Endodermal cell (in vitro differentiated cells): Measurements from ENCODE around the gene VAV1. TPM values are rescaled to one million over a fixed set of nuclear protein-coding genes. Genes with fewer than 3 reads are reported as not detected.

Experiments used
- DNase-seq: peaks from one replicate; pipeline ENCODE4 v3.0.0-alpha.2; 2017
- H3K27ac ChIP-seq: 2 replicates; pipeline ENCODE4 v1.5.1; 2013; ENCODE audit warnings: mild to moderate bottlenecking, low read depth, low read length, moderate library complexity
- H3K27me3 ChIP-seq: 2 replicates; pipeline ENCODE4 v1.6.1; 2013; ENCODE audit warnings: mild to moderate bottlenecking, low read length, moderate library complexity; ENCODE audit not compliant: insufficient read depth, control insufficient read depth, poor library complexity, severe bottlenecking
- H3K36me3 ChIP-seq: 2 replicates; pipeline ENCODE4 v1.7.0; 2013; ENCODE audit warnings: mild to moderate bottlenecking, low read length, moderate library complexity; ENCODE audit not compliant: control insufficient read depth, insufficient read depth
- H3K4me1 ChIP-seq: one replicate; pipeline ENCODE4 v1.7.0; 2013; ENCODE audit warnings: low read length; ENCODE audit not compliant: control insufficient read depth, insufficient read depth
- H3K4me3 ChIP-seq: 2 replicates; pipeline ENCODE4 v1.5.1; 2013; ENCODE audit warnings: mild to moderate bottlenecking, low read length, moderate library complexity
- H3K9ac ChIP-seq: 2 replicates; pipeline ENCODE4 v1.6.1; 2013; ENCODE audit warnings: mild to moderate bottlenecking, low read length, moderate library complexity; ENCODE audit not compliant: poor library complexity, severe bottlenecking; ENCODE audit errors: extremely low read depth
- H3K9me3 ChIP-seq: 2 replicates; pipeline ENCODE4 v1.6.1; 2013; ENCODE audit warnings: mild to moderate bottlenecking, low read length, moderate library complexity; ENCODE audit not compliant: control insufficient read depth
- H3K27ac Mint-ChIP-seq: 2 replicates; pipeline ENCODE4 v1.8.0; 2020; ENCODE audit warnings: mixed read lengths
- H3K27me3 Mint-ChIP-seq: 2 replicates; pipeline ENCODE4 v1.8.0; 2021; ENCODE audit warnings: mild to moderate bottlenecking, mixed read lengths; ENCODE audit not compliant: insufficient read depth
- H3K36me3 Mint-ChIP-seq: 2 replicates; pipeline ENCODE4 v1.8.0; 2020; ENCODE audit warnings: low read depth, mixed read lengths
- H3K4me1 Mint-ChIP-seq: 2 replicates; pipeline ENCODE4 v1.8.0; 2020; ENCODE audit warnings: mixed read lengths
- H3K4me3 Mint-ChIP-seq: 2 replicates; pipeline ENCODE4 v1.8.0; 2020; ENCODE audit warnings: mild to moderate bottlenecking, moderate library complexity, mixed read lengths
- H3K9me3 Mint-ChIP-seq: 2 replicates; pipeline ENCODE4 v1.8.0; 2020; ENCODE audit warnings: mild to moderate bottlenecking, mixed read lengths
- CTCF ChIP-seq: fragments of 200-600 bp; sonication (generic); conservative IDR thresholded peaks from 2 replicates; pipeline ENCODE4 v1.5.0; 2021; ENCODE audit warnings: antibody characterized with exemption, mild to moderate bottlenecking
- WGBS, 2 experiments: methylation state at CpG; one replicate each; pipeline versions ENCODE4 v1.1.5 to v1.1.7; 2013; ENCODE audit warnings: missing lambda C conversion rate in 2 of 2, mixed read lengths in 1 of 2; ENCODE audit not compliant: insufficient coverage in 1 of 2, insufficient read length in 1 of 2; 5-methylcytosine and 5-hydroxymethylcytosine counted together
- total RNA-seq, 2 donors: library from RNA; stranded (reverse); fragmentation: NEBNext Ultra II Directional in 1 of 2; extraction: Animal tissue kit (Norgen Biotek cat#: 25700) in 1 of 2; gene quantifications; 2 replicates in 1 of 2; 3 replicates in 1 of 2; pipeline ENCODE4 v1.2.1, GENCODE V29; 2021

VAV1 gene
- total RNA-seq, 2 donors from 2014 or later = not detected

GRCh38 chr19:6835501-6835900 is 63.0 kb downstream of the VAV1 start:
- no peak for DNase-seq
- Histone ChIP-seq H3K36me3 (no peaks in the 10 kb centered on the region), H3K9me3 (peaks cover 49% of the 10 kb centered on the region), H3K9ac (no peak overlapping the region), H3K4me3 (no peak overlapping the region), H3K4me1 (no peaks in the 10 kb centered on the region), H3K27me3 (no peaks in the 10 kb centered on the region), H3K27ac (no peak overlapping the region)
- no peak for TF ChIP-seq CTCF
- no peaks in the 10 kb centered on the region for H3K4me1 Mint-ChIP-seq
- peaks cover 21% of the 10 kb centered on the region for H3K9me3 Mint-ChIP-seq
- no peak overlapping the region for H3K4me3 Mint-ChIP-seq
- WGBS, 2 experiments = 82 to 83% methylated on average over 3 of the region's 3 CpGs
- no peaks in the 10 kb centered on the region for H3K36me3 Mint-ChIP-seq
- no peak overlapping the region for H3K27ac Mint-ChIP-seq
- H3K27me3 Mint-ChIP-seq = peaks cover 10% of the 10 kb centered on the region

- no peak overlapping the region for H3K4me3 Mint-ChIP-seq
- DNase-seq = no peak
- H3K4me1 ChIP-seq = no peaks in the 10 kb centered on the region
- no peaks in the 10 kb centered on the region for H3K4me1 Mint-ChIP-seq
- TF ChIP-seq CTCF = no peak
- no peak overlapping the region for H3K27ac ChIP-seq
- WGBS, 2 experiments = 90% methylated on average over 2 of the region's 2 CpGs; no CpG with 5 or more reads in 1 of the 2 experiments
- H3K36me3 ChIP-seq = no peaks in the 10 kb centered on the region
- H3K36me3 Mint-ChIP-seq = no peaks in the 10 kb centered on the region
- no peak overlapping the region for H3K9ac ChIP-seq
- H3K9me3 Mint-ChIP-seq = peaks cover 21% of the 10 kb centered on the region
- H3K9me3 ChIP-seq = peaks cover 56% of the 10 kb centered on the region
- H3K4me3 ChIP-seq = no peak overlapping the region
- H3K27me3 Mint-ChIP-seq = peaks cover 7% of the 10 kb centered on the region
- no peak overlapping the region for H3K27ac Mint-ChIP-seq
- H3K27me3 ChIP-seq = no peaks in the 10 kb centered on the region
Observed at GRCh38 chr19:6837525-6837924, 65.0 kb downstream of the VAV1 start.

- no peak overlapping the region for H3K4me3 Mint-ChIP-seq
- Histone ChIP-seq H3K4me3 (no peak overlapping the region), H3K4me1 (no peaks in the 10 kb centered on the region), H3K27me3 (no peaks in the 10 kb centered on the region), H3K36me3 (no peaks in the 10 kb centered on the region), H3K9ac (no peak overlapping the region), H3K27ac (no peak overlapping the region), H3K9me3 (peaks cover 54% of the 10 kb centered on the region)
- DNase-seq = no peak
- H3K4me1 Mint-ChIP-seq = no peaks in the 10 kb centered on the region
- peaks cover 21% of the 10 kb centered on the region for H3K9me3 Mint-ChIP-seq
- WGBS, 2 experiments = 68 to 70% methylated on average over 3 of the region's 3 CpGs
- TF ChIP-seq CTCF = no peak
- H3K36me3 Mint-ChIP-seq = no peaks in the 10 kb centered on the region
- H3K27me3 Mint-ChIP-seq = peaks cover 2% of the 10 kb centered on the region
- H3K27ac Mint-ChIP-seq = no peak overlapping the region
Observed at GRCh38 chr19:6838062-6838655, 65.7 kb downstream of the VAV1 start.
